GM12891 (cell line): ENCODE results near the gene GPR18.

Source experiments
- POLR2A ChIP-seq: IDR thresholded peaks from 2 replicates; pipeline ENCODE4 v1.6.1; 2011; ENCODE audit warnings: low read depth, low read length, control low read depth
- POLR2AphosphoS5 ChIP-seq: IDR thresholded peaks from 2 replicates; pipeline ENCODE4 v1.6.1; 2011; ENCODE audit warnings: low read depth, low read length, control low read depth
- POU2F2 ChIP-seq: IDR thresholded peaks from 2 replicates; pipeline ENCODE4 v1.6.1; 2011; ENCODE audit warnings: low read depth, mild to moderate bottlenecking, control low read depth, low read length, moderate library complexity
- TAF1 ChIP-seq: IDR thresholded peaks from 2 replicates; pipeline ENCODE4 v1.6.1; 2011; ENCODE audit warnings: low read depth, low read length, control low read depth

DNA sequence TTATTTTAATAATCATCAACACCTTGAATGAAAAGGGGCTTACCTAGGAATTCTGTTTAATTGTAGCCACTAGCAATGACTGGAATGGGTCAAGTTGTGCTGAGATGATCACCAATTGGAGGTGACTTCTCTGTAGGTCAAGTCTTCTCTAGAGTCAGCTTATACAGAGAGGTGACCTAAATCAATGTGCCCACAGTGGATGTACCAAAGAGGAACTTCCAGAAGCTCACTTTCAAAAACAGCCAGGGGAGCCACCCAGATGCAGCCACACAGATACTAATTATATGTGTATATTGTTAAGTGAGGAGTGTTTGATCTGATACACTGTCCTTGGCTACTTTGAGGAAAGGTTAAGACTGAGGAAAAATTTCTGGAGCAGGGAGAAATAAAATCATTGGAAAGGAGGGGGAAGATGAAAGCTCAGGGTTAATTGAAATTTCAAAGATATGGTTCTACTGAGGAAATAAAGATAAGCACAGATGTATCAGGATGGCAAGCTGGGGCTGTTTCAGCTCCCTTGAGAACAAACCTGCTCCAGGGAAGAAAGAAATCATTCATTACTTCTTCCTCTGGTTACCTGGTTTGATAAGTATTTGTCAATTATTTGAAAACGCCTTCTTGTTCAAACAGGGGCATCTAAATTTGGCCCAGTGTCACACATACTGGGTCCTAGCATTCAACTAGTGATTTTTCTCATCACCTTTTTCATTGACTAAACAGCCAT lies 43.9 kb upstream of the GPR18 start:
- TF ChIP-seq POLR2AphosphoS5 (no peak), POLR2A (no peak), POU2F2 (no peak), TAF1 (no peak)
